ENCODE measurements around the gene BTK. TPM values are rescaled to one million over a fixed set of nuclear protein-coding genes. Genes with fewer than 3 reads are reported as not detected.

Gene BTK
- total and polyA plus RNA-seq, 9 of the 15 experiments (the other 6 are each of a cell fraction or from before 2014, with no cell fraction given) = 14.9 to 93.4 (median 65.2) TPM

DNA sequence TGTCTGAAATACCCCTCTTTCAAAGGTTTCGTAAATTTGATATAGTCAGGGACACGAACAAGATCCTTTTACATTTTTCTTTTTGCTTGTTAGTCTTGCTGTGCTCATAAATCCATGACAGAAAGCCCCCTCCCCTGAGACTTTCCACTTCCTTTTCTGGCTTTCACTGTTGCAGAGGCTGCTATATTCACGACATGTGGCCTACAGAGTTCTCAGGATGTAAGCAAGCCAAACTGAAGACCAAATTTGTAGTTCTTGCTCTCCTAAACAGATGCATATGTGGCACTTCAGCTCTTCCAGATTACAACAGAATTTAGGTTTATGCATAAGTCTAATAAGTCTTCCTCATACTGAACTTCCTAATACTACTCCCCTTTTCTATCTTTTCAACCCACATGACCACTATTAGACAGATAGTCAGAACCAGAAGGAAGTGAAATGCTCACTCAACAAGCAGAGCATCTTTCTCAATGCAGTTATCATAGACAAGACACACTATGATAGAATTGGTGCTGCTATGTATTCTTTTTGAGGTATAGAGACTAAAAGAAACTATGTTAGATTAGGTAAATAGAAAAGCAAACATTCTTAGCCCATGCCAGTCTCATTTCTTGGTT lies 15.0 kb downstream of the BTK start (continued):
- TF ChIP-seq, protein P1, sequence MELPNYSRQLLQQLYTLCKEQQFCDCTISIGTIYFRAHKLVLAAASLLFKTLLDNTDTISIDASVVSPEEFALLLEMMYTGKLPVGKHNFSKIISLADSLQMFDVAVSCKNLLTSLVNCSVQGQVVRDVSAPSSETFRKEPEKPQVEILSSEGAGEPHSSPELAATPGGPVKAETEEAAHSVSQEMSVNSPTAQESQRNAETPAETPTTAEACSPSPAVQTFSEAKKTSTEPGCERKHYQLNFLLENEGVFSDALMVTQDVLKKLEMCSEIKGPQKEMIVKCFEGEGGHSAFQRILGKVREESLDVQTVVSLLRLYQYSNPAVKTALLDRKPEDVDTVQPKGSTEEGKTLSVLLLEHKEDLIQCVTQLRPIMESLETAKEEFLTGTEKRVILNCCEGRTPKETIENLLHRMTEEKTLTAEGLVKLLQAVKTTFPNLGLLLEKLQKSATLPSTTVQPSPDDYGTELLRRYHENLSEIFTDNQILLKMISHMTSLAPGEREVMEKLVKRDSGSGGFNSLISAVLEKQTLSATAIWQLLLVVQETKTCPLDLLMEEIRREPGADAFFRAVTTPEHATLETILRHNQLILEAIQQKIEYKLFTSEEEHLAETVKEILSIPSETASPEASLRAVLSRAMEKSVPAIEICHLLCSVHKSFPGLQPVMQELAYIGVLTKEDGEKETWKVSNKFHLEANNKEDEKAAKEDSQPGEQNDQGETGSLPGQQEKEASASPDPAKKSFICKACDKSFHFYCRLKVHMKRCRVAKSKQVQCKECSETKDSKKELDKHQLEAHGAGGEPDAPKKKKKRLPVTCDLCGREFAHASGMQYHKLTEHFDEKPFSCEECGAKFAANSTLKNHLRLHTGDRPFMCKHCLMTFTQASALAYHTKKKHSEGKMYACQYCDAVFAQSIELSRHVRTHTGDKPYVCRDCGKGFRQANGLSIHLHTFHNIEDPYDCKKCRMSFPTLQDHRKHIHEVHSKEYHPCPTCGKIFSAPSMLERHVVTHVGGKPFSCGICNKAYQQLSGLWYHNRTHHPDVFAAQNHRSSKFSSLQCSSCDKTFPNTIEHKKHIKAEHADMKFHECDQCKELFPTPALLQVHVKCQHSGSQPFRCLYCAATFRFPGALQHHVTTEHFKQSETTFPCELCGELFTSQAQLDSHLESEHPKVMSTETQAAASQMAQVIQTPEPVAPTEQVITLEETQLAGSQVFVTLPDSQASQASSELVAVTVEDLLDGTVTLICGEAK (IDR thresholded peaks at IDR 0.05) = no peak
- TF ChIP-seq, protein P1 (CRISPR knock-in tag; IDR thresholded peaks at IDR 0.05) = no peak
- TF ChIP-seq KAT2B (IDR thresholded peaks at IDR 0.05; ENCODE audit: low read depth, low read length) = no peak
- TF ChIP-seq NR3C1 (CRISPR knock-in tag; IDR thresholded peaks at IDR 0.05) = no peak
